IPS-18c (cell line): ENCODE results near the gene CFAP299.
"Not testable (repeated sequence)": the region's sequence is repeated elsewhere in the genome, so short reads cannot be mapped to it uniquely, and the experiment has no call there.

Source experiments
- H3K4me3 ChIP-seq: 2 replicates; pipeline ENCODE4 v1.7.0; 2013; ENCODE audit warnings: low read depth, mild to moderate bottlenecking, low read length, moderate library complexity; ENCODE audit not compliant: insufficient read depth
- H3K9me3 ChIP-seq: one replicate; pipeline ENCODE4 v1.6.1; 2013; ENCODE audit warnings: mild to moderate bottlenecking, low read length, moderate library complexity; ENCODE audit not compliant: control insufficient read depth, insufficient read depth

CFAP299 gene

GRCh38 chr4:80685214-80685613 lies 349.7 kb downstream of the CFAP299 start:
- H3K4me3 ChIP-seq, result no peak overlapping the region
- no peaks in the 10 kb centered on the region for H3K9me3 ChIP-seq

- not testable (repeated sequence) for H3K4me3 ChIP-seq
Measured at GRCh38 chr4:80687736-80688135, 352.2 kb downstream of the CFAP299 start.

GRCh38 chr4:80694171-80694570 lies 358.6 kb downstream of the CFAP299 start:
- no peak overlapping the region for H3K4me3 ChIP-seq
- no peaks in the 10 kb centered on the region for H3K9me3 ChIP-seq

More at GRCh38 chr4:80687736-80688135, 352.2 kb downstream of the CFAP299 start:
- H3K9me3 ChIP-seq, result not testable (repeated sequence)

- no peaks in the 10 kb centered on the region for H3K9me3 ChIP-seq
- no peak overlapping the region for H3K4me3 ChIP-seq
Measured at GRCh38 chr4:80705311-80705710, 369.8 kb downstream of the CFAP299 start.

GRCh38 chr4:80709082-80709869 lies 373.7 kb downstream of the CFAP299 start:
- Histone ChIP-seq H3K9me3 (no peaks in the 10 kb centered on the region), H3K4me3 (no peak overlapping the region)

GRCh38 chr4:80710748-80711451 lies 375.4 kb downstream of the CFAP299 start:
- Histone ChIP-seq H3K9me3 (no peaks in the 10 kb centered on the region), H3K4me3 (no peak overlapping the region)

- no peaks in the 10 kb centered on the region for H3K9me3 ChIP-seq
- no peak overlapping the region for H3K4me3 ChIP-seq
Measured at GRCh38 chr4:80711956-80712355, 376.4 kb downstream of the CFAP299 start.

GRCh38 chr4:80713409-80713808 lies 377.9 kb downstream of the CFAP299 start:
- H3K9me3 ChIP-seq, result peaks cover 2% of the 10 kb centered on the region

GRCh38 chr4:80717204-80717603 lies 381.7 kb downstream of the CFAP299 start:
- Histone ChIP-seq H3K9me3 (peaks cover 2% of the 10 kb centered on the region), H3K4me3 (no peak overlapping the region)

More at GRCh38 chr4:80713409-80713808, 377.9 kb downstream of the CFAP299 start:
- H3K4me3 ChIP-seq, result no peak overlapping the region

GRCh38 chr4:80726471-80726870 lies 390.9 kb downstream of the CFAP299 start:
- H3K9me3 ChIP-seq, result no peaks in the 10 kb centered on the region

GRCh38 chr4:80730158-80730557 lies 394.6 kb downstream of the CFAP299 start:
- Histone ChIP-seq H3K4me3 (no peak overlapping the region), H3K9me3 (no peaks in the 10 kb centered on the region)

More at GRCh38 chr4:80726471-80726870, 390.9 kb downstream of the CFAP299 start:
- no peak overlapping the region for H3K4me3 ChIP-seq

- H3K9me3 ChIP-seq, result no peaks in the 10 kb centered on the region
- H3K4me3 ChIP-seq, result no peak overlapping the region
Measured at GRCh38 chr4:80731436-80731835, 395.9 kb downstream of the CFAP299 start.

- no peak overlapping the region for H3K4me3 ChIP-seq
Measured at GRCh38 chr4:80732010-80732409, 396.5 kb downstream of the CFAP299 start.

GRCh38 chr4:80740375-80740774 lies 404.8 kb downstream of the CFAP299 start:
- no peaks in the 10 kb centered on the region for H3K9me3 ChIP-seq

More at GRCh38 chr4:80732010-80732409, 396.5 kb downstream of the CFAP299 start:
- H3K9me3 ChIP-seq, result no peaks in the 10 kb centered on the region

GRCh38 chr4:80749558-80749957 lies 414.0 kb downstream of the CFAP299 start:
- not testable (repeated sequence) for H3K4me3 ChIP-seq, H3K9me3 ChIP-seq

More at GRCh38 chr4:80740375-80740774, 404.8 kb downstream of the CFAP299 start:
- H3K4me3 ChIP-seq, result no peak overlapping the region

GRCh38 chr4:80751200-80751599 lies 415.7 kb downstream of the CFAP299 start:
- H3K4me3 ChIP-seq, result no peak overlapping the region
- H3K9me3 ChIP-seq, result no peaks in the 10 kb centered on the region

- Histone ChIP-seq H3K4me3 (no peak overlapping the region), H3K9me3 (no peaks in the 10 kb centered on the region)
Measured at GRCh38 chr4:80767944-80768343, 432.4 kb downstream of the CFAP299 start.

GRCh38 chr4:80776168-80776567 lies 440.6 kb downstream of the CFAP299 start:
- Histone ChIP-seq H3K9me3 (no peaks in the 10 kb centered on the region), H3K4me3 (no peak overlapping the region)
